HepG2 (cell line): ENCODE results near the gene MPG. TPM values are rescaled to one million over a fixed set of nuclear protein-coding genes. Genes with fewer than 3 reads are reported as not detected.

Experiments used
- DNMT3B ChIP-seq: conservative IDR thresholded peaks from 2 replicates; pipeline ENCODE4 v1.6.1; 2016; ENCODE audit warnings: missing biosample characterization, control low read depth
- FOSL1 ChIP-seq: sonication (generic); formaldehyde crosslinking; IDR thresholded peaks from 2 replicates; pipeline ENCODE4 v1.9.0; 2021; ENCODE audit warnings: missing genetic modification reagents, borderline replicate concordance
- JUND ChIP-seq: sonication (generic); formaldehyde crosslinking; IDR thresholded peaks from 2 replicates; pipeline ENCODE4 v1.8.0; 2022; ENCODE audit warnings: mild to moderate bottlenecking, missing genetic modification reagents
- RARA ChIP-seq: IDR thresholded peaks from 2 replicates; pipeline ENCODE4 v1.6.1; 2016; ENCODE audit warnings: missing genetic modification reagents, missing compliant biosample characterization
- RBFOX2 ChIP-seq: fragments of 200-400 bp; formaldehyde crosslinking; IDR thresholded peaks from 2 replicates; pipeline ENCODE4 v1.6.1; 2017; ENCODE audit warnings: low read depth, mild to moderate bottlenecking, low read length
- SIX1 ChIP-seq: sonication (generic); formaldehyde crosslinking; IDR thresholded peaks from 2 replicates; pipeline ENCODE4 v1.4.0; 2020; ENCODE audit warnings: missing genetic modification reagents, borderline replicate concordance
- SRSF1 ChIP-seq: fragments of 200-400 bp; formaldehyde crosslinking; optimal IDR thresholded peaks from 2 replicates; pipeline ENCODE3; 2017; ENCODE audit warnings: mild to moderate bottlenecking, low read depth, low read length, moderate library complexity
- ZNF12 ChIP-seq: sonication (generic); formaldehyde crosslinking; IDR thresholded peaks from 2 replicates; pipeline ENCODE4 v1.5.0; 2020; ENCODE audit warnings: missing genetic modification reagents
- ZNF24 ChIP-seq: fragments of 450-650 bp; IDR thresholded peaks from 2 replicates; pipeline ENCODE4 v1.6.1; 2017; ENCODE audit warnings: antibody characterized with exemption, mild to moderate bottlenecking
- ZNF251 ChIP-seq: sonication (generic); formaldehyde crosslinking; IDR thresholded peaks from 2 replicates; pipeline ENCODE4 v1.9.0; 2021; ENCODE audit warnings: mild to moderate bottlenecking, missing genetic modification reagents
- ZNF331 ChIP-seq: sonication (generic); formaldehyde crosslinking; IDR thresholded peaks from 2 replicates; pipeline ENCODE4 v1.4.0; 2020; ENCODE audit warnings: missing genetic modification reagents
- ZNF607 ChIP-seq: sonication (generic); formaldehyde crosslinking; IDR thresholded peaks from 2 replicates; pipeline ENCODE4 v1.5.1; 2020; ENCODE audit warnings: missing genetic modification reagents, mild to moderate bottlenecking, borderline replicate concordance
- ZNF652 ChIP-seq: IDR thresholded peaks from 2 replicates; pipeline ENCODE4 v1.6.1; 2016; ENCODE audit warnings: low read depth, borderline replicate concordance
- ZNF674 ChIP-seq: sonication (generic); formaldehyde crosslinking; IDR thresholded peaks from 2 replicates; pipeline ENCODE4 v1.5.0; 2020; ENCODE audit warnings: low read depth, mild to moderate bottlenecking, missing genetic modification reagents
- ZNF766 ChIP-seq: sonication (generic); formaldehyde crosslinking; IDR thresholded peaks from 2 replicates; pipeline ENCODE4 v1.5.0; 2020; ENCODE audit warnings: missing genetic modification reagents, borderline replicate concordance
- polyA plus RNA-seq, 8 experiments: library from polyadenylated mRNA; depleted of rRNA in 3 of 8; stranded (reverse) in 7 of 8; unstranded in 1 of 8; fragments of >200 nt; fragmentation: Illumina TruSeq in 4 of 8; extraction: Trizol in 4 of 8; gene quantifications; 2 replicates each; pipeline versions ENCODE4 v1.2.1 to v1.2.3, GENCODE V29; 2011 to 2016; ENCODE audit warnings: low read depth in 4 of 8, missing spikeins in 1 of 8, mixed read lengths in 1 of 8; ENCODE audit not compliant: insufficient read depth in 1 of 8
- total RNA-seq, 5 experiments: library from RNA; depleted of rRNA; stranded (reverse); fragments of >200 nt; fragmentation: Illumina TruSeq; extraction: Trizol; gene quantifications; 2 replicates each; pipeline ENCODE4 v1.2.3, GENCODE V29; 2016; ENCODE audit warnings: low read depth in 1 of 5
- TF ChIP-seq, protein P1 (sequence below): sonication (generic); formaldehyde crosslinking; IDR thresholded peaks from 2 replicates; pipeline ENCODE4 v1.8.0; 2023; ENCODE audit warnings: mild to moderate bottlenecking, missing genetic modification reagents
- TF ChIP-seq, protein P2 (sequence below): sonication (generic); formaldehyde crosslinking; IDR thresholded peaks from 2 replicates; pipeline ENCODE4 v1.5.0; 2020; ENCODE audit warnings: mild to moderate bottlenecking, missing genetic modification reagents
- TF ChIP-seq, protein P3 (sequence below): sonication (generic); formaldehyde crosslinking; IDR thresholded peaks from 2 replicates; pipeline ENCODE4 v1.8.1; 2023; ENCODE audit warnings: mild to moderate bottlenecking, inconsistent platforms, moderate library complexity, missing genetic modification reagents, borderline replicate concordance
- TF ChIP-seq, protein P4 (sequence below): IDR thresholded peaks from 2 replicates; pipeline ENCODE4 v1.6.1; 2012; ENCODE audit warnings: low read length, improper control_type of control experiment
- TF ChIP-seq, protein P5 (sequence below): sonication (generic); formaldehyde crosslinking; IDR thresholded peaks from 2 replicates; pipeline ENCODE4 v1.8.0; 2022; ENCODE audit warnings: missing genetic modification reagents, mild to moderate bottlenecking, moderate library complexity, borderline replicate concordance

MPG gene
- total and polyA plus RNA-seq, 2 of the 13 experiments (the other 11 are each of a cell fraction or from before 2014, with no cell fraction given): 59.1 to 62.5 TPM

DNA sequence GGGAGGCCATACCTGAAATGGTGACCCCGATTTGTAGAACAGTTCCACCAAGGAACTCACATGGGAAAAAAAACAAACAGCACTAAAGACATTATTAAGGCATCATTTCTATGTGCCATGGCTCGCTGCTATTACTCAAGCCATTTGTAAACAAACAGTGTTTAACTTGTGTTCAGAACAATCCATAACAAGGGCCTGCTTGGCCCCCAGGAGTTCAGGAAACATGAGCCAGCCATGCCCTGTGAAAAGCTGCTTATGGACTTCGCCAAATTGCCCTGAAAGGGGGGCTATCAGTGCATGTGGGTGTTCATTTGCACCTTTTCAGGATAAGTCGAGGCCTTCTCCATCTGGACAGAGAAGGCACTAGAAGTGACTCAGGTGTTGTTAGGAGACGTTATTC is 32.6 kb upstream of the MPG start (continued):
- TF ChIP-seq ZNF652 (CRISPR knock-in tag) (no peak), ZNF24 (no peak), FOSL1 (no peak), ZNF607 (CRISPR knock-in tag) (no peak), SIX1 (CRISPR knock-in tag) (peak; percentile 48; the same call in 1 of the 2 replicates), DNMT3B (CRISPR knock-in tag) (0 out of 2 replicates have a peak, but pooled peaks have one; percentile 82), SRSF1 (no peak), ZNF331 (CRISPR knock-in tag) (no peak), ZNF674 (CRISPR knock-in tag) (no peak), RARA (CRISPR knock-in tag) (0 out of 2 replicates have a peak, but pooled peaks have one; percentile 34), RBFOX2 (no peak), ZNF766 (CRISPR knock-in tag) (no peak), ZNF251 (CRISPR knock-in tag) (no peak), ZNF12 (CRISPR knock-in tag) (peak; percentile 15; the same call in 1 of the 2 replicates), JUND (no peak)
- TF ChIP-seq, protein P1, sequence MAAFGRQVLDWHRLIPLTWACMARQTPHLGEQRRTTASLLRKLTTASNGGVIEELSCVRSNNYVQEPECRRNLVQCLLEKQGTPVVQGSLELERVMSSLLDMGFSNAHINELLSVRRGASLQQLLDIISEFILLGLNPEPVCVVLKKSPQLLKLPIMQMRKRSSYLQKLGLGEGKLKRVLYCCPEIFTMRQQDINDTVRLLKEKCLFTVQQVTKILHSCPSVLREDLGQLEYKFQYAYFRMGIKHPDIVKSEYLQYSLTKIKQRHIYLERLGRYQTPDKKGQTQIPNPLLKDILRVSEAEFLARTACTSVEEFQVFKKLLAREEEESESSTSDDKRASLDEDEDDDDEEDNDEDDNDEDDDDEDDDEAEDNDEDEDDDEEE (CRISPR knock-in tag): no peak
- TF ChIP-seq, protein P2, sequence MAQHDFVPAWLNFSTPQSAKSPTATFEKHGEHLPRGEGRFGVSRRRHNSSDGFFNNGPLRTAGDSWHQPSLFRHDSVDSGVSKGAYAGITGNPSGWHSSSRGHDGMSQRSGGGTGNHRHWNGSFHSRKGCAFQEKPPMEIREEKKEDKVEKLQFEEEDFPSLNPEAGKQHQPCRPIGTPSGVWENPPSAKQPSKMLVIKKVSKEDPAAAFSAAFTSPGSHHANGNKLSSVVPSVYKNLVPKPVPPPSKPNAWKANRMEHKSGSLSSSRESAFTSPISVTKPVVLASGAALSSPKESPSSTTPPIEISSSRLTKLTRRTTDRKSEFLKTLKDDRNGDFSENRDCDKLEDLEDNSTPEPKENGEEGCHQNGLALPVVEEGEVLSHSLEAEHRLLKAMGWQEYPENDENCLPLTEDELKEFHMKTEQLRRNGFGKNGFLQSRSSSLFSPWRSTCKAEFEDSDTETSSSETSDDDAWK (CRISPR knock-in tag): no peak
- TF ChIP-seq, protein P3, sequence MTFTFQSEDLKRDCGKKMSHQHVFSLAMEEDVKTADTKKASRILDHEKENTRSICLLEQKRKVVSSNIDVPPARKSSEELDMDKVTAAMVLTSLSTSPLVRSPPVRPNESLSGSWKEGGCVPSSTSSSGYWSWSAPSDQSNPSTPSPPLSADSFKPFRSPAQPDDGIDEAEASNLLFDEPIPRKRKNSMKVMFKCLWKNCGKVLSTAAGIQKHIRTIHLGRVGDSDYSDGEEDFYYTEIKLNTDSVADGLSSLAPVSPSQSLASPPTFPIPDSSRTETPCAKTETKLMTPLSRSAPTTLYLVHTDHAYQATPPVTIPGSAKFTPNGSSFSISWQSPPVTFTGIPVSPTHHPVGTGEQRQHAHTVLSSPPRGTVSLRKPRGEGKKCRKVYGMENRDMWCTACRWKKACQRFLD (CRISPR knock-in tag): no peak
- TF ChIP-seq, protein P4, sequence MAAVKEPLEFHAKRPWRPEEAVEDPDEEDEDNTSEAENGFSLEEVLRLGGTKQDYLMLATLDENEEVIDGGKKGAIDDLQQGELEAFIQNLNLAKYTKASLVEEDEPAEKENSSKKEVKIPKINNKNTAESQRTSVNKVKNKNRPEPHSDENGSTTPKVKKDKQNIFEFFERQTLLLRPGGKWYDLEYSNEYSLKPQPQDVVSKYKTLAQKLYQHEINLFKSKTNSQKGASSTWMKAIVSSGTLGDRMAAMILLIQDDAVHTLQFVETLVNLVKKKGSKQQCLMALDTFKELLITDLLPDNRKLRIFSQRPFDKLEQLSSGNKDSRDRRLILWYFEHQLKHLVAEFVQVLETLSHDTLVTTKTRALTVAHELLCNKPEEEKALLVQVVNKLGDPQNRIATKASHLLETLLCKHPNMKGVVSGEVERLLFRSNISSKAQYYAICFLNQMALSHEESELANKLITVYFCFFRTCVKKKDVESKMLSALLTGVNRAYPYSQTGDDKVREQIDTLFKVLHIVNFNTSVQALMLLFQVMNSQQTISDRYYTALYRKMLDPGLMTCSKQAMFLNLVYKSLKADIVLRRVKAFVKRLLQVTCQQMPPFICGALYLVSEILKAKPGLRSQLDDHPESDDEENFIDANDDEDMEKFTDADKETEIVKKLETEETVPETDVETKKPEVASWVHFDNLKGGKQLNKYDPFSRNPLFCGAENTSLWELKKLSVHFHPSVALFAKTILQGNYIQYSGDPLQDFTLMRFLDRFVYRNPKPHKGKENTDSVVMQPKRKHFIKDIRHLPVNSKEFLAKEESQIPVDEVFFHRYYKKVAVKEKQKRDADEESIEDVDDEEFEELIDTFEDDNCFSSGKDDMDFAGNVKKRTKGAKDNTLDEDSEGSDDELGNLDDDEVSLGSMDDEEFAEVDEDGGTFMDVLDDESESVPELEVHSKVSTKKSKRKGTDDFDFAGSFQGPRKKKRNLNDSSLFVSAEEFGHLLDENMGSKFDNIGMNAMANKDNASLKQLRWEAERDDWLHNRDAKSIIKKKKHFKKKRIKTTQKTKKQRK: no peak
- TF ChIP-seq, protein P5, sequence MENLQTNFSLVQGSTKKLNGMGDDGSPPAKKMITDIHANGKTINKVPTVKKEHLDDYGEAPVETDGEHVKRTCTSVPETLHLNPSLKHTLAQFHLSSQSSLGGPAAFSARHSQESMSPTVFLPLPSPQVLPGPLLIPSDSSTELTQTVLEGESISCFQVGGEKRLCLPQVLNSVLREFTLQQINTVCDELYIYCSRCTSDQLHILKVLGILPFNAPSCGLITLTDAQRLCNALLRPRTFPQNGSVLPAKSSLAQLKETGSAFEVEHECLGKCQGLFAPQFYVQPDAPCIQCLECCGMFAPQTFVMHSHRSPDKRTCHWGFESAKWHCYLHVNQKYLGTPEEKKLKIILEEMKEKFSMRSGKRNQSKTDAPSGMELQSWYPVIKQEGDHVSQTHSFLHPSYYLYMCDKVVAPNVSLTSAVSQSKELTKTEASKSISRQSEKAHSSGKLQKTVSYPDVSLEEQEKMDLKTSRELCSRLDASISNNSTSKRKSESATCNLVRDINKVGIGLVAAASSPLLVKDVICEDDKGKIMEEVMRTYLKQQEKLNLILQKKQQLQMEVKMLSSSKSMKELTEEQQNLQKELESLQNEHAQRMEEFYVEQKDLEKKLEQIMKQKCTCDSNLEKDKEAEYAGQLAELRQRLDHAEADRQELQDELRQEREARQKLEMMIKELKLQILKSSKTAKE (CRISPR knock-in tag): no peak
